Mammary microvascular endothelial cell (primary cell): Measurements from ENCODE around the gene CCDC28A. TPM values are rescaled to one million over a fixed set of nuclear protein-coding genes. Genes with fewer than 3 reads are reported as not detected.

Experiments used
- total RNA-seq: library from RNA; depleted of rRNA; stranded (reverse); fragments of >200 nt; gene quantifications from 2 replicates; pipeline ENCODE4 v1.2.3, GENCODE V29; 2015

CCDC28A gene
- total RNA-seq, result 13.0 and 25.4 TPM in 2 replicates

GRCh38 chr6:138773177-138774091 is at the start of gene CCDC28A:
Gene CCDC28A, plus strand, starts transcription at chr6:138773769. Its CDS starts 2,352 bp downstream, at chr6:138776121.

DNA sequence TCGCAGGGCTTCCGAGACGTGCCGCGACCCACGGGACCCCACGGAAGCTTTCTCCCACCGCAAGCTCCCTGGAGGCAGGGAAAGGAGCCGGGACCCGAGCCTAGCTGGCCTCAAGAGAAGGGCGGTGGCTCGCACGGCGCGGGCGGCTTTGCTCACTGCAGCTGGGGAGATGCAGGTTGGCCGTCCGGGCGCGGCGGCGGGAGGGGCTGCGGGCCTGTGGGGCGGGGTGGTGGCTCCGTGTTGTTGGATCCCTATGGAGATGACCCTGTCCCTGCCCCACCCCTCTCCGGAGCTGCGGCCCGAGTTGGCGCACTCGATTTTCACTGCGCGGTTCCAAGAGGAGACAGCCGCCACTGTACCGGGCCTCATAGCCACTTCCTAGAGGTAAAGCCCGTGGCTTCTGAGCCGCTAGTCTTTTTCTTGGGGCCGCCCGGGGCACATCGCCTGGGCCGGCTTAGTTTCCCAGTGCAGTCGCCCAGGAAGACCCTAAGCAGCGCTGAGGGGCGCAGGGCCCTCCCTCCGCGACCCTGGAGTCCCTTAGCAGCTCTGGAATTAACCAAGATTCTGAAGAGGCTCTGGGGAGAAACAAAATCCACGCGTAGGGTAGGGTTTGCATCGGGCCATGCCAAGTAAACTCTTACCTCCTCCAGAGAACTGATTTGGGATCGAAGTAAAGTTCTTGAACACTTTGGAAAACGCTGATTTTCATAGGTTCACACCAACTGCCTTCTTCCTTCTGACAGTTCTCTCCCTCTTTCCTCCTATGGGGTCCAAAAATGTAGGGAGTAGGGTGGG is 22.4 kb downstream of the CCDC28A start, which contains the start of gene ECT2L:
TSS of gene ECT2L (plus strand) at position 279 of the 795 bp plus-strand sequence. CDS start 17,188 bp downstream, outside the sequence.

Other genes with a start within 250 kb of the CCDC28A start
- gene ECT2L, start 22.3 kb downstream of the CCDC28A start, total RNA-seq, result not detected in 2 replicates
- 25.4 and 26.1 TPM in 2 replicates for gene REPS1, start 214.5 kb downstream of the CCDC28A start, total RNA-seq